SH-SY5Y (cell line): ENCODE results near the gene NAGS.

ENCODE experiments used
- GATA2 ChIP-seq: IDR thresholded peaks from 2 replicates; pipeline ENCODE4 v1.6.1; 2011; ENCODE audit warnings: mild to moderate bottlenecking, low read depth, low read length
- GATA3 ChIP-seq: IDR thresholded peaks from 2 replicates; pipeline ENCODE4 v1.6.1; 2011; ENCODE audit warnings: low read depth, mild to moderate bottlenecking, low read length, moderate library complexity

- TF ChIP-seq GATA2 (peak; percentile 76), GATA3 (no peak)
Measured at GRCh38 chr17:44038604-44039011, 34.2 kb downstream of the NAGS start.
